Common myeloid progenitor, CD34-positive (primary cell): ENCODE data around the gene ARHGEF28.
A peak's percentile ranks its signal among the peaks of the same experiment; 100 is the strongest.

Source experiments
- CTCF ChIA-PET: fragments of 350-600 bp; sonication (Branson Sonifier 250); formaldehyde crosslinking; loops from one replicate; lab custom pipeline; 2021; ENCODE audit warnings: antibody characterized with exemption; lab: Charles Lee
- POLR2A ChIA-PET: fragments of 350-600 bp; sonication (Branson Sonifier 250); formaldehyde crosslinking; loops from one replicate; lab custom pipeline; 2021; ENCODE audit warnings: antibody characterized with exemption; lab: Charles Lee
- DNase-seq, 3 donors: peaks; one replicate each; pipeline versions ENCODE4 v3.0.0 to v3.0.0-alpha.2; 2013
- H3K27ac ChIP-seq, 2 experiments: 1 replicate in 1 of 2; 2 replicates in 1 of 2; pipeline ENCODE4 v1.7.0; 2013; ENCODE audit warnings: inconsistent platforms in 2 of 2, low read length in 2 of 2, mild to moderate bottlenecking in 2 of 2, low read depth in 1 of 2, moderate library complexity in 1 of 2; ENCODE audit not compliant: severe bottlenecking in 2 of 2, insufficient read depth in 1 of 2, poor library complexity in 1 of 2
- H3K27me3 ChIP-seq, 5 experiments: replicated peaks in 2 of 5; 1 replicate in 3 of 5; 2 replicates in 2 of 5; pipeline versions ENCODE4 v1.6.1 to v1.7.0; 2013; ENCODE audit warnings: low read length in 4 of 5, mild to moderate bottlenecking in 2 of 5, moderate library complexity in 2 of 5, inconsistent platforms in 1 of 5; ENCODE audit not compliant: insufficient read depth in 5 of 5, control insufficient read depth in 4 of 5
- H3K36me3 ChIP-seq, 4 experiments: 1 replicate in 2 of 4; 2 replicates in 2 of 4; pipeline versions ENCODE4 v1.6.1 to v1.7.0; 2013; ENCODE audit warnings: low read length in 3 of 4, control low read depth in 1 of 4, mild to moderate bottlenecking in 1 of 4; ENCODE audit not compliant: control insufficient read depth in 4 of 4, insufficient read depth in 4 of 4
- H3K4me1 ChIP-seq, 4 experiments: 1 replicate in 3 of 4; 2 replicates in 1 of 4; pipeline versions ENCODE4 v1.6.1 to v1.7.1; 2013; ENCODE audit warnings: low read length in 3 of 4, mild to moderate bottlenecking in 3 of 4, control low read depth in 1 of 4, inconsistent platforms in 1 of 4, moderate library complexity in 1 of 4; ENCODE audit not compliant: control insufficient read depth in 4 of 4, insufficient read depth in 4 of 4; ENCODE audit errors: control extremely low read depth in 1 of 4
- H3K4me3 ChIP-seq, 7 experiments: 1 replicate in 4 of 7; 2 replicates in 3 of 7; pipeline versions ENCODE4 v1.5.1 to v1.7.0; 2013; ENCODE audit warnings: mild to moderate bottlenecking in 7 of 7, low read length in 6 of 7, moderate library complexity in 6 of 7, inconsistent platforms in 2 of 7, low read depth in 2 of 7, control low read depth in 1 of 7; ENCODE audit not compliant: insufficient read depth in 4 of 7, control insufficient read depth in 1 of 7; ENCODE audit errors: extremely low read depth in 1 of 7
- H3K9me3 ChIP-seq, 5 experiments: 1 replicate in 4 of 5; 2 replicates in 1 of 5; pipeline versions ENCODE4 v1.6.1 to v1.7.1; 2013; ENCODE audit warnings: low read length in 4 of 5, mild to moderate bottlenecking in 2 of 5, inconsistent platforms in 1 of 5, low read depth in 1 of 5, moderate library complexity in 1 of 5; ENCODE audit not compliant: control insufficient read depth in 4 of 5, insufficient read depth in 2 of 5; ENCODE audit errors: control extremely low read depth in 1 of 5
- WGBS: methylation state at CpG from one replicate; pipeline ENCODE4 v1.1.5; 2013; ENCODE audit not compliant: insufficient coverage; 5-methylcytosine and 5-hydroxymethylcytosine counted together

ARHGEF28 gene

GRCh38 chr5:73747696-73748380 lies 121.8 kb downstream of the ARHGEF28 start:
- DNase-seq = no peak
- H3K27ac ChIP-seq = no peak overlapping the region
- WGBS = 100% methylated on average over 1 of the region's 7 CpGs
- POLR2A ChIA-PET = no interaction called here
- H3K27me3 ChIP-seq = no peaks in the 10 kb centered on the region
- CTCF ChIA-PET = no interaction called here
- H3K36me3 ChIP-seq = no peaks in the 10 kb centered on the region
- H3K4me1 ChIP-seq = peaks cover 0 to 8% (median 0%) of the 10 kb centered on the region in 4 experiments
- no peaks in the 10 kb centered on the region for H3K9me3 ChIP-seq
- no peak overlapping the region for H3K4me3 ChIP-seq

DNA sequence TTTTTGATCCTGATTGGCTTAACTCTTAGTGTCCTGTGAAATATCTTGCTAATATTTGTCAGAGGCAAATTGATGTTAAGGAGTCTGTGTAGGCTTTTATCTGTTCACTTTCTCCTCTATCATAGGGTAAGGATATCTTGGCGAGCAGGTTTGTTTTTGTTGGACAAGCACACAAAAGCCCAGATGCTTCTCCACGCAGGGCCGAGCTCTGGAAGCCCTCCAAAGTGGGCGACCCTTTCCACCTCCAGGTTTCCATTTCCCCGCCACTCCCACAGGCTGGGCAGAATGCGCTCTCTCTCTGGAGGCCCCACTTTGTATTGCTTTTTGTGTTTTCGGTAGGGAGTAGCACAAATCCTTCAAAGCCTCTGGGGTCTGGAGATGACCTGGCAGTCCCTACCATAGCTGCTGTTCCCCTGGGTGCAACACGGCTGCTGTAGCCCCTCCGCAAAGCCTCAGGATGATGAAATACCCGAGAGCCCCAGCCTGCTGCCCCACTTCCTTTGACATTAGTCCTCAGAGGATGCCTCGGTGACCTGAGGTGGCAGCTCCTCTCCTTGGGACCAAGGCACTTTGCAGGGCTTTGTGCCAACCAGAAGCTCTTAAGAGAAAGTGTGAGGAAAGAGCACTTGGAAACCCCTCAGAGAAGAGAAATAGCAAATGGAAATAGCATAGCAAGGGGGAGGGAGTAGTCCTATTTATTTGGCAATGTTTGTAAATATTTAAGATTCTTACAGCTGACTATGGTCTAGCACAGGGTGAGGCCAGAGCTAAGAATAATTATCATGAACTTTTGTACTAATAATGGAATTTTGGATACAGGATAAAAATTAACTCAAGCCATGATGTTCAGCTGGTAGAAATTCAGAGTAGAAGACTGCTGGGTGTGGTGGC lies 122.8 kb downstream of the ARHGEF28 start:
- Histone ChIP-seq H3K27me3 (no peaks in the 10 kb centered on the region), H3K27ac (no peak overlapping the region), H3K36me3 (no peaks in the 10 kb centered on the region), H3K4me1 (peaks cover 0 to 8% (median 0%) of the 10 kb centered on the region in 4 experiments), H3K4me3 (no peak overlapping the region), H3K9me3 (no peaks in the 10 kb centered on the region)
- ChIA-PET CTCF (interaction anchor here (0.7 kb wide), 1 partner anchor 152 kb away, joined by 3 read pairs; no protein-coding TSS in a partner anchor), POLR2A (no interaction called here)
- no peak for DNase-seq
- 93% methylated on average over 11 of the region's 11 CpGs for WGBS

GRCh38 chr5:73749485-73750270 lies 123.7 kb downstream of the ARHGEF28 start:
- WGBS = 98% methylated on average over 11 of the region's 11 CpGs
- POLR2A ChIA-PET = no interaction called here
- DNase-seq = no peak
- H3K4me1 ChIP-seq = peaks cover 0 to 8% (median 0%) of the 10 kb centered on the region in 4 experiments
- H3K4me3 ChIP-seq = no peak overlapping the region
- H3K27me3 ChIP-seq = no peaks in the 10 kb centered on the region
- H3K36me3 ChIP-seq = no peaks in the 10 kb centered on the region
- H3K27ac ChIP-seq = no peak overlapping the region
- H3K9me3 ChIP-seq = no peaks in the 10 kb centered on the region
- CTCF ChIA-PET = interaction anchor here (0.7 kb wide), 1 partner anchor 153 kb away, joined by 3 read pairs; no protein-coding TSS in a partner anchor

GRCh38 chr5:73751254-73751914 lies 125.4 kb downstream of the ARHGEF28 start:
- H3K4me1 ChIP-seq = peaks cover 0 to 8% (median 0%) of the 10 kb centered on the region in 4 experiments
- H3K36me3 ChIP-seq = no peaks in the 10 kb centered on the region
- CTCF ChIA-PET = interaction anchor here (1.0 to 1.4 kb wide), 2 partner anchors 11 to 44 kb away, joined by 3 to 4 read pairs; no protein-coding TSS in a partner anchor

DNA sequence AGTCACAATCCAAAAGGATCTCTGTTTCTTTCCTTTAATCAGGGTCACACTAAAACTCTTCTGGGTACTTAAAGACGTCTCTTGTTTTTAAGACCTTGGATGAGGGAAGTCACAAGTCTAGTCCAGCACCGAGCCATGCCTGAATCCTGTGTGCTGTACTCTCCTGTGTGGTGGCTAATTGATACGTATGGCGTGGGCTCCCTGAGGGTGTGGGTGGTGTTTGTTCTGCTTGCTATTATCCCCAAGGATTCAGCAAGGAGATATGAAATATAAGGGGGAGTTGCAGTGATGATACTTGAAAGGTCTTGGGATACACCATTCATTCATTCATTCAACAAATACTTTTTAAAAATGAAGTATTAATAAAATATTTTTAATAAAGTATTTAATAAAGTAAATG lies 128.3 kb downstream of the ARHGEF28 start:
- ChIA-PET CTCF (no interaction called here), POLR2A (no interaction called here)
- Histone ChIP-seq H3K27ac (no peak overlapping the region), H3K27me3 (no peaks in the 10 kb centered on the region), H3K9me3 (no peaks in the 10 kb centered on the region), H3K36me3 (no peaks in the 10 kb centered on the region), H3K4me3 (no peak overlapping the region), H3K4me1 (peaks cover 0 to 8% (median 0%) of the 10 kb centered on the region in 4 experiments)
- 100% methylated on average over 1 of the region's 4 CpGs for WGBS
- no peak for DNase-seq

More at GRCh38 chr5:73751254-73751914, 125.4 kb downstream of the ARHGEF28 start:
- WGBS = 50% methylated on average over 2 of the region's 7 CpGs
- Histone ChIP-seq H3K4me3 (peak overlapping the region in 1 of 7 experiments; percentile 50), H3K27me3 (no peaks in the 10 kb centered on the region), H3K27ac (no peak overlapping the region), H3K9me3 (no peaks in the 10 kb centered on the region)
- peak in 2 of 3 donors; percentile 13 to 33 for DNase-seq
- POLR2A ChIA-PET = no interaction called here

- Histone ChIP-seq H3K27ac (no peak overlapping the region), H3K9me3 (no peaks in the 10 kb centered on the region), H3K4me3 (no peak overlapping the region), H3K27me3 (no peaks in the 10 kb centered on the region), H3K36me3 (no peaks in the 10 kb centered on the region), H3K4me1 (no peaks in the 10 kb centered on the region)
- ChIA-PET POLR2A (no interaction called here), CTCF (no interaction called here)
- no peak for DNase-seq
- WGBS = no CpG with 5 or more reads among the region's 1 CpG
Measured at GRCh38 chr5:73757416-73757815, 131.4 kb downstream of the ARHGEF28 start.
